Caco-2 (cell line): Measurements from ENCODE around the gene CDKN1C. TPM values are rescaled to one million over a fixed set of nuclear protein-coding genes. Genes with fewer than 3 reads are reported as not detected.

ENCODE experiments used
- BruUV-seq: library from RNA; stranded (reverse); fragments of 400-500 nt; replicated peaks from 2 replicates; lab custom pipeline; 2021; lab: Mats Ljungman, UMichigan
- CTCF ChIA-PET: fragments of 300-600 bp; sonication (Branson Sonifier 250); formaldehyde crosslinking; loops from one replicate; lab custom pipeline; 2022; ENCODE audit warnings: antibody characterized with exemption; lab: Charles Lee
- POLR2A ChIA-PET: fragments of 300-600 bp; sonication (Branson Sonifier 250); formaldehyde crosslinking; loops from one replicate; lab custom pipeline; 2022; ENCODE audit warnings: antibody characterized with exemption; lab: Charles Lee
- DNase-seq, 2 experiments: peaks; one replicate each; pipeline versions ENCODE4 v3.0.0 to v3.0.0-alpha.2; 2020 to 2022
- H3K27me3 ChIP-seq: replicated peaks from 2 replicates; pipeline ENCODE4 v1.6.0; 2011; ENCODE audit warnings: low read length; ENCODE audit not compliant: control insufficient read depth, insufficient read depth
- H3K36me3 ChIP-seq: 2 replicates; pipeline ENCODE4 v1.5.1; 2011; ENCODE audit warnings: low read length; ENCODE audit not compliant: control insufficient read depth, insufficient read depth
- H3K4me1 ChIP-seq: fragments of 250-450 bp; sonication (Bioruptor Pico); 2 replicates; pipeline ENCODE4 v1.5.1; 2020; ENCODE audit warnings: mild to moderate bottlenecking
- H3K4me3 ChIP-seq: 2 replicates; pipeline ENCODE4 v1.5.1; 2011; ENCODE audit warnings: low read depth, mild to moderate bottlenecking, control low read depth, low read length
- H3K9me3 ChIP-seq: fragments of 250-450 bp; sonication (Bioruptor Pico); 2 replicates; pipeline ENCODE4 v1.5.1; 2020; ENCODE audit warnings: mild to moderate bottlenecking, moderate library complexity
- H3K27ac Mint-ChIP-seq: one replicate; pipeline ENCODE4 v1.8.0; 2022; ENCODE audit warnings: mixed read lengths; ENCODE audit not compliant: unreplicated experiment
- H3K27me3 Mint-ChIP-seq: one replicate; pipeline ENCODE4 v1.8.0; 2022; ENCODE audit warnings: mixed read lengths; ENCODE audit not compliant: insufficient read depth, unreplicated experiment
- H3K36me3 Mint-ChIP-seq: one replicate; pipeline ENCODE4 v1.8.0; 2022; ENCODE audit warnings: mild to moderate bottlenecking, mixed read lengths; ENCODE audit not compliant: insufficient read depth, unreplicated experiment
- H3K4me1 Mint-ChIP-seq: one replicate; pipeline ENCODE4 v1.8.0; 2022; ENCODE audit warnings: low read depth, mixed read lengths; ENCODE audit not compliant: unreplicated experiment
- H3K4me3 Mint-ChIP-seq: one replicate; pipeline ENCODE4 v1.8.0; 2022; ENCODE audit warnings: mild to moderate bottlenecking, moderate library complexity, mixed read lengths; ENCODE audit not compliant: unreplicated experiment
- H3K9me3 Mint-ChIP-seq: one replicate; pipeline ENCODE4 v1.8.0; 2022; ENCODE audit warnings: mixed read lengths; ENCODE audit not compliant: unreplicated experiment
- CTCF ChIP-seq, 2 experiments: fragments of 200-600 bp in 1 of 2; IDR thresholded peaks; 1 replicate in 1 of 2; 2 replicates in 1 of 2; pipeline versions ENCODE4 v1.5.1 to v1.8.0; 2011 to 2022; ENCODE audit warnings: antibody characterized with exemption in 1 of 2, control low read depth in 1 of 2, inconsistent platforms in 1 of 2, low read depth in 1 of 2, low read length in 1 of 2, mild to moderate bottlenecking in 1 of 2, moderate library complexity in 1 of 2; ENCODE audit not compliant: insufficient read depth in 1 of 2, severe bottlenecking in 1 of 2, unreplicated experiment in 1 of 2
- intact Hi-C: fragments of 100-400 bp; cut with micrococcal nuclease; formaldehyde crosslinking; loops from one replicate; pipeline ENCODE4 v1.10.0; 2022; ENCODE audit not compliant: unreplicated experiment
- total RNA-seq: library from RNA; stranded (reverse); gene quantifications from 2 replicates; pipeline ENCODE4 v1.2.3, GENCODE V29; 2022

Gene CDKN1C
- total RNA-seq, 1 experiment from 2014 or later, result 25.5 TPM

DNA sequence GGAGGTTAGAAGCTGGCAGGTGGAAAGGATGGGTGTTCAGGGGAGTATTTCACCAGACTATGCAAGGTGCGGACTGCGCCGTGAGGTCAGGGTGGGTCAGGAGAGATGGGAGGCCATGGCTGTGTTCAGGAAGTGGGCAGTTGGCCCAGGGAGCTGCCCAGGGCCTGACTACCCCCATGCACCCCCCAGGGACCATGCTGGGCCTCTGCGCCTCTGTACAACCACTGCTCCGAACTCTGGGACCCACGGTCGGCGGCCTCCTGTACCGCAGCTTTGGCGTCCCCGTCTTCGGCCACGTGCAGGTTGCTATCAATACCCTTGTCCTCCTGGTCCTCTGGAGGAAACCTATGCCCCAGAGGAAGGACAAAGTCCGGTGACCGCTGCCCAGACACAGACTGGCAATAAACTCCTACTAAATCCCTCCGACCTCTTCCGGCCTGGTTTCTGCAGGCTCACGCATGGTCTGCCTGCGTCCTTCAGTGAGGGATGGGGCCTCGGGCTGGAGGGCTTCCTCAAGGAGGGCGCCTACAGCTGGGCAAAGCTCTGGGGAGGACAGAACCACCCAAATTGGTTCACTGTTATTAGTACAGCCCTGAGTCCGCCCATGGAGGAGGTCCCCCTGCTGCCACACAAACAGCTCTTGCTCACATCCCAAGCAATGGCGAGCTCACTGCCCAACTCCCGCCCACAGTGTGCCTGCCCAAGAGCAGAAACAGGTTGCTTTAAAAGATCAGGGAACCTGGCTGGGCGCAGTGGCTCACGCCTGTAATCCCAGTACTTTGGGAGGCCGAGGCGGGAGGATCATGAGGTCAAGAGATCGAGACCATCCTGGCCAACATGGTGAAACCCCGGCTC lies 39.5 kb upstream of the CDKN1C start:
- H3K4me1 ChIP-seq, result peaks cover 12% of the 10 kb centered on the region
- H3K27me3 ChIP-seq, result 0 out of 2 replicates have a peak, but pooled peaks cover 2% of the 10 kb centered on the region
- ChIA-PET POLR2A (no interaction called here), CTCF (interaction anchor here (0.6 to 0.7 kb wide), 3 partner anchors 23 to 1179 kb away, joined by 3 to 6 read pairs (median 5); a partner anchor contains a TSS)
- H3K4me3 Mint-ChIP-seq, result no peak overlapping the region
- TF ChIP-seq CTCF (IDR thresholded peaks at IDR 0.05; ENCODE audit: insufficient read depth in 1 of 2, low read depth in 1 of 2, low read length in 1 of 2, severe bottlenecking in 1 of 2, unreplicated experiment in 1 of 2), result no peak
- H3K9me3 Mint-ChIP-seq, result no peaks in the 10 kb centered on the region
- H3K4me1 Mint-ChIP-seq, result no peaks in the 10 kb centered on the region
- no peaks in the 10 kb centered on the region for H3K36me3 ChIP-seq
- peaks cover 26% of the 10 kb centered on the region for H3K36me3 Mint-ChIP-seq
- H3K9me3 ChIP-seq, result no peaks in the 10 kb centered on the region
- no peak for DNase-seq
- no peak overlapping the region for H3K27ac Mint-ChIP-seq
- no peak overlapping the region for H3K4me3 ChIP-seq
- H3K27me3 Mint-ChIP-seq, result no peaks in the 10 kb centered on the region
- intact Hi-C loops, result no loop called here
- BruUV-seq, result no TSS peak

- intact Hi-C loops, result no loop called here
- BruUV-seq, result no TSS peak
- H3K36me3 ChIP-seq, result no peaks in the 10 kb centered on the region
- POLR2A ChIA-PET, result no interaction called here
- Mint-ChIP-seq H3K36me3 (peaks cover 22% of the 10 kb centered on the region), H3K9me3 (no peaks in the 10 kb centered on the region), H3K27me3 (no peaks in the 10 kb centered on the region), H3K4me1 (no peaks in the 10 kb centered on the region), H3K27ac (no peak overlapping the region), H3K4me3 (no peak overlapping the region)
- no peak overlapping the region for H3K4me3 ChIP-seq
- CTCF ChIA-PET, result interaction anchor here (0.6 kb wide), 1 partner anchor 22 kb away, joined by 5 read pairs; a partner anchor contains a TSS
- no peaks in the 10 kb centered on the region for H3K9me3 ChIP-seq
- H3K4me1 ChIP-seq, result peaks cover 7% of the 10 kb centered on the region; the same call in 1 of the 2 replicates
- no peak for DNase-seq
- TF ChIP-seq CTCF (IDR thresholded peaks at IDR 0.05; ENCODE audit: insufficient read depth in 1 of 2, low read depth in 1 of 2, low read length in 1 of 2, severe bottlenecking in 1 of 2, unreplicated experiment in 1 of 2), result no peak
- 0 out of 2 replicates have a peak, but pooled peaks cover 2% of the 10 kb centered on the region for H3K27me3 ChIP-seq
These were observed 38.8 kb upstream of the CDKN1C start for GRCh38 chr11:2924381-2924780.

GRCh38 chr11:2923446-2924375 lies 38.1 kb upstream of the CDKN1C start:
- Mint-ChIP-seq H3K36me3 (peaks cover 23% of the 10 kb centered on the region), H3K9me3 (no peaks in the 10 kb centered on the region), H3K27me3 (no peaks in the 10 kb centered on the region), H3K27ac (no peak overlapping the region), H3K4me3 (no peak overlapping the region), H3K4me1 (no peaks in the 10 kb centered on the region)
- DNase-seq, result no peak
- Histone ChIP-seq H3K4me1 (peaks cover 7% of the 10 kb centered on the region; the same call in 1 of the 2 replicates), H3K27me3 (0 out of 2 replicates have a peak, but pooled peaks cover 2% of the 10 kb centered on the region), H3K9me3 (no peaks in the 10 kb centered on the region), H3K36me3 (no peaks in the 10 kb centered on the region), H3K4me3 (no peak overlapping the region)
- ChIA-PET CTCF (interaction anchor here (0.6 kb wide), 1 partner anchor 22 kb away, joined by 5 read pairs; a partner anchor contains a TSS), POLR2A (no interaction called here)
- intact Hi-C loops, result no loop called here
- BruUV-seq, result no TSS peak
- TF ChIP-seq CTCF (IDR thresholded peaks at IDR 0.05; ENCODE audit: insufficient read depth in 1 of 2, low read depth in 1 of 2, low read length in 1 of 2, severe bottlenecking in 1 of 2, unreplicated experiment in 1 of 2), result no peak
